SK-N-MC (cell line): ENCODE results near the gene VAMP5.

Experiments used
- EZH2 ChIP-seq: fragments of 200-600 bp; sonication (generic); IDR thresholded peaks from one replicate; pipeline ENCODE4 v1.6.1; 2017; ENCODE audit warnings: antibody characterized with exemption
- FOXP2 ChIP-seq: optimal IDR thresholded peaks from 2 replicates; pipeline ENCODE3; 2011; ENCODE audit warnings: mild to moderate bottlenecking, moderate library complexity; ENCODE audit not compliant: insufficient read depth; ENCODE audit errors: extremely low read length, control extremely low read depth
- POLR2AphosphoS5 ChIP-seq: IDR thresholded peaks from 2 replicates; pipeline ENCODE4 v1.6.1; 2012; ENCODE audit warnings: mild to moderate bottlenecking, low read depth, low read length, borderline replicate concordance

GRCh38 chr2:85588645-85589044 is 4.4 kb downstream of the VAMP5 start:
- TF ChIP-seq EZH2 (no peak), POLR2AphosphoS5 (no peak), FOXP2 (no peak)
